B cell (primary cell): ENCODE measurements around the gene PDAP1. TPM values are rescaled to one million over a fixed set of nuclear protein-coding genes. Genes with fewer than 3 reads are reported as not detected.

Source experiments
- ATAC-seq: fragments of 200-7000 bp; cut with Tn5 transposase; one replicate; pipeline ENCODE4 v1.10.0; 2021; ENCODE audit warnings: low read depth, mild to moderate bottlenecking, moderate number of reproducible peaks, moderate library complexity
- CTCF ChIA-PET: fragments of 350-600 bp; sonication (Branson Sonifier 250); formaldehyde crosslinking; loops from one replicate; lab custom pipeline; 2021; ENCODE audit warnings: antibody characterized with exemption, inconsistent platforms; lab: Charles Lee
- POLR2A ChIA-PET: fragments of 350-600 bp; sonication (Branson Sonifier 250); formaldehyde crosslinking; loops from one replicate; lab custom pipeline; 2021; ENCODE audit warnings: antibody characterized with exemption; lab: Charles Lee
- DNase-seq: peaks from one replicate; pipeline ENCODE4 v3.0.0; 2013
- H2AFZ ChIP-seq: 2 replicates; pipeline ENCODE4 v1.6.1; 2012; ENCODE audit warnings: mild to moderate bottlenecking, low read depth, low read length; ENCODE audit not compliant: insufficient read depth, poor library complexity, severe bottlenecking
- H3K27ac ChIP-seq, 2 donors: 1 replicate in 1 of 2; 2 replicates in 1 of 2; pipeline ENCODE4 v1.5.1; 2012 to 2013; ENCODE audit warnings: low read length in 2 of 2, mild to moderate bottlenecking in 2 of 2, moderate library complexity in 1 of 2
- H3K27me3 ChIP-seq, 4 experiments: fragments of 200-600 bp in 1 of 4; sonication (generic) in 1 of 4; replicated peaks in 1 of 4; 1 replicate in 2 of 4; 2 replicates in 2 of 4; pipeline versions ENCODE4 v1.6.1 to v1.7.0; 2013 to 2016; ENCODE audit warnings: low read length in 3 of 4, mild to moderate bottlenecking in 2 of 4, mixed read lengths in 1 of 4, moderate library complexity in 1 of 4; ENCODE audit not compliant: insufficient read depth in 4 of 4, control insufficient read depth in 3 of 4; ENCODE audit errors: control extremely low read depth in 1 of 4
- H3K36me3 ChIP-seq, 2 experiments: replicated peaks in 1 of 2; 1 replicate in 1 of 2; 2 replicates in 1 of 2; pipeline versions ENCODE4 v1.6.1 to v1.7.1; 2013; ENCODE audit warnings: low read length in 1 of 2; ENCODE audit not compliant: insufficient read depth in 2 of 2, control insufficient read depth in 1 of 2; ENCODE audit errors: control extremely low read depth in 1 of 2, extremely low read depth in 1 of 2
- H3K4me1 ChIP-seq, 2 donors: fragments of 200-600 bp in 1 of 2; sonication (generic) in 1 of 2; 1 replicate in 1 of 2; 2 replicates in 1 of 2; pipeline versions ENCODE4 v1.5.1 to v1.6.1; 2013 to 2017; ENCODE audit warnings: low read length in 2 of 2; ENCODE audit not compliant: control insufficient read depth in 2 of 2, insufficient read depth in 2 of 2
- H3K4me2 ChIP-seq: replicated peaks from 2 replicates; pipeline ENCODE3; 2012; ENCODE audit warnings: mild to moderate bottlenecking, low read depth, low read length; ENCODE audit not compliant: poor library complexity, severe bottlenecking
- H3K4me3 ChIP-seq, 5 experiments: fragments of 200-600 bp in 1 of 5; sonication (generic) in 1 of 5; 1 replicate in 3 of 5; 2 replicates in 2 of 5; pipeline versions ENCODE4 v1.5.1 to v1.7.0; 2011 to 2016; ENCODE audit warnings: low read length in 4 of 5, mild to moderate bottlenecking in 4 of 5, low read depth in 2 of 5, control low read depth in 1 of 5, moderate library complexity in 1 of 5; ENCODE audit not compliant: insufficient read depth in 1 of 5; ENCODE audit errors: control extremely low read depth in 1 of 5, extremely low read depth in 1 of 5
- H3K79me2 ChIP-seq: fragments of 200-600 bp; sonication (generic); one replicate; pipeline ENCODE4 v1.6.0; 2016; ENCODE audit warnings: low read length; ENCODE audit not compliant: control insufficient read depth, insufficient read depth
- H3K9ac ChIP-seq: fragments of 200-600 bp; sonication (generic); 2 replicates; pipeline ENCODE4 v1.6.1; 2017; ENCODE audit warnings: mild to moderate bottlenecking, low read length, moderate library complexity
- H3K9me3 ChIP-seq, 3 donors: one replicate each; pipeline versions ENCODE4 v1.6.1 to v1.7.1; 2013; ENCODE audit warnings: low read length in 2 of 3; ENCODE audit not compliant: control insufficient read depth in 2 of 3, insufficient read depth in 1 of 3; ENCODE audit errors: control extremely low read depth in 1 of 3
- H4K20me1 ChIP-seq: 2 replicates; pipeline ENCODE4 v1.6.0; 2012; ENCODE audit warnings: mild to moderate bottlenecking, low read length; ENCODE audit not compliant: insufficient read depth, control insufficient read depth, poor library complexity, severe bottlenecking
- H3K27ac Mint-ChIP-seq: one replicate; pipeline ENCODE4 v1.8.0; 2021; ENCODE audit warnings: mixed read lengths
- H3K27me3 Mint-ChIP-seq: one replicate; pipeline ENCODE4 v1.8.0; 2021; ENCODE audit warnings: mixed read lengths
- H3K4me1 Mint-ChIP-seq: one replicate; pipeline ENCODE4 v1.8.0; 2021; ENCODE audit warnings: mixed read lengths
- H3K4me3 Mint-ChIP-seq: one replicate; pipeline ENCODE4 v1.8.0; 2021; ENCODE audit warnings: mixed read lengths
- H3K9me3 Mint-ChIP-seq: one replicate; pipeline ENCODE4 v1.8.0; 2022; ENCODE audit warnings: mixed read lengths; ENCODE audit not compliant: insufficient read depth
- EZH2 ChIP-seq: IDR thresholded peaks from 2 replicates; pipeline ENCODE4 v1.6.1; 2012; ENCODE audit warnings: borderline replicate concordance, low read depth, mild to moderate bottlenecking, moderate library complexity, low read length; ENCODE audit not compliant: insufficient read depth, poor library complexity, severe bottlenecking
- WGBS: methylation state at CpG from one replicate; pipeline ENCODE4 v1.1.5; 2013; ENCODE audit warnings: missing lambda C conversion rate; ENCODE audit not compliant: insufficient coverage; 5-methylcytosine and 5-hydroxymethylcytosine counted together
- intact Hi-C: fragments of 100-400 bp; cut with micrococcal nuclease; formaldehyde crosslinking; loops from one replicate; pipeline ENCODE4 v1.10.0; 2022
- polyA plus RNA-seq: library from polyadenylated mRNA; depleted of rRNA; stranded (reverse); fragments of >200 nt; gene quantifications from 2 replicates; pipeline ENCODE4 v1.2.3, GENCODE V29; 2012
- total RNA-seq, 2 donors: library from RNA; stranded (reverse); fragments of 120-200 nt in 1 of 2; gene quantifications; 1 replicate in 1 of 2; 2 replicates in 1 of 2; pipeline versions ENCODE4 v1.2.3 to v1.2.4, GENCODE V29; 2013 to 2022
- TF ChIP-seq, protein P1 (sequence below): fragments of 200-600 bp; IDR thresholded peaks from one replicate; pipeline ENCODE4 v1.8.0; 2022; ENCODE audit warnings: antibody characterized with exemption, mild to moderate bottlenecking

PDAP1 gene
- total and polyA plus RNA-seq, 2 donors (not counting 1 experiment from before 2014, with no cell fraction given): 19.2 to 60.4 TPM

DNA sequence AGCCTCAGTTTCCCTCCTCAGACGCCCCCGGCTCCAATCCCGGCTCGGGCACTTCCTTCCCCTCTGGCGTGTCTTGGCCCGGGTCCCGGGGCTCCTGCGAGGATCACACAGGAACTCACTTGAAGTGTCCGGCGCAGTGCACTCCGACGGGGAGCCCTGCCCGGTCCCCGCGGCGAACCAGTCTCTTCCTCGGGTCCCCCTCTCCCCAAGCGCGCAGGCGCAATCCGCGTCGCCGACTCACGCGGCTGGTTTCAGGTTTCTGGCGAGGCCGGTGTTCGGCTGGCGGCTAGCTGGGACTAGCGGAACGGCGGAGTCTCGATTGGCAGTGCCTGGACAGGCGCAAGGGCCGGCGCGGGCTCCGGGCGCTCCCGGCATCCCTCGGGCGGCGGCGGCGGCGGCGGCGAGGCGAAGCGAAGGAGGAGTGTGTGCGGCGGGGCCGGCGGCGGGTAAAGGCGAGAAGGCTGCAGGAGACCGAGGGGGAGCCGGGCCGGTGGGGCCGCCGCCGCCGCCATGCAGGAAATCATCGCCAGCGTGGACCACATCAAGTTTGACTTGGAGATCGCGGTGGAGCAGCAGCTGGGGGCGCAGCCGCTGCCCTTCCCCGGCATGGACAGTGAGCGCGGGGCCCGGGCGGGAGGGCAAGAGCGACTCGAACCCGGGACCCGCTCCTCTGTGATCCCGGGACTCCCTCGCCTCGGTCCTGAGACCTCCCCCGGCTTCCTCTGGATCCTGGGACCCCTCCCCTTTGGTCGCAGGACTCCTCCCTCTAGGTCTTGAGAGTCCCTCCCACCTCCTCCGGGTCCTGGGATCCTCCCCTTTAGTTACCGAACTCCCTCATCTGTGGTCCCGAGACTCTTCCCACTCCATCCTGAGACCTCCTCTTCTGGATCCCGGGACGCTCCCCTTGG lies 30.4 kb upstream of the PDAP1 start, which contains the start of the genes CPSF4 and PTCD1:
CPSF4 (plus strand) TSS at position 371 of the 908 bp plus-strand sequence; CDS start at position 511, 140 bp downstream.
PTCD1 (minus strand) TSS at position 226 of the 908 bp plus-strand sequence. CDS start 3,556 bp downstream, outside the sequence.
- WGBS: under 1% methylated on average over 89 of the region's 89 CpGs
- peak; percentile 96 for ATAC-seq
- no peaks in the 10 kb centered on the region for H3K27me3 ChIP-seq
- peak within 1 kb of the TSS; percentile 97 for H3K4me2 ChIP-seq
- POLR2A ChIA-PET: interaction anchor here (1.7 to 1.9 kb wide), 2 partner anchors 30 to 120 kb away, joined by 6 to 8 read pairs; partner anchors contain the start of genes BUD31, PDAP1 and ZNF655
- CTCF ChIA-PET: interaction anchor here (0.6 to 1.4 kb wide), 3 partner anchors 21 to 73 kb away, joined by 3 to 4 read pairs (median 3); no protein-coding TSS in a partner anchor
- peaks cover 10% of the 10 kb centered on the region for H4K20me1 ChIP-seq
- no peak for TF ChIP-seq EZH2
- TF ChIP-seq, protein P1, sequence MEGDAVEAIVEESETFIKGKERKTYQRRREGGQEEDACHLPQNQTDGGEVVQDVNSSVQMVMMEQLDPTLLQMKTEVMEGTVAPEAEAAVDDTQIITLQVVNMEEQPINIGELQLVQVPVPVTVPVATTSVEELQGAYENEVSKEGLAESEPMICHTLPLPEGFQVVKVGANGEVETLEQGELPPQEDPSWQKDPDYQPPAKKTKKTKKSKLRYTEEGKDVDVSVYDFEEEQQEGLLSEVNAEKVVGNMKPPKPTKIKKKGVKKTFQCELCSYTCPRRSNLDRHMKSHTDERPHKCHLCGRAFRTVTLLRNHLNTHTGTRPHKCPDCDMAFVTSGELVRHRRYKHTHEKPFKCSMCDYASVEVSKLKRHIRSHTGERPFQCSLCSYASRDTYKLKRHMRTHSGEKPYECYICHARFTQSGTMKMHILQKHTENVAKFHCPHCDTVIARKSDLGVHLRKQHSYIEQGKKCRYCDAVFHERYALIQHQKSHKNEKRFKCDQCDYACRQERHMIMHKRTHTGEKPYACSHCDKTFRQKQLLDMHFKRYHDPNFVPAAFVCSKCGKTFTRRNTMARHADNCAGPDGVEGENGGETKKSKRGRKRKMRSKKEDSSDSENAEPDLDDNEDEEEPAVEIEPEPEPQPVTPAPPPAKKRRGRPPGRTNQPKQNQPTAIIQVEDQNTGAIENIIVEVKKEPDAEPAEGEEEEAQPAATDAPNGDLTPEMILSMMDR: no peak
- no peaks in the 10 kb centered on the region for H3K27me3 Mint-ChIP-seq
- H3K9me3 ChIP-seq: no peaks in the 10 kb centered on the region
- peak within 1 kb of the TSS; percentile 91 for H3K9ac ChIP-seq
- peak; percentile 93 for DNase-seq
- peaks cover 12 to 28% of the 10 kb centered on the region in 2 donors for H3K4me1 ChIP-seq
- peak within 1 kb of the TSS; percentile 97 for H3K4me3 Mint-ChIP-seq
- H3K27ac ChIP-seq: peak within 1 kb of the TSS; percentile 59 to 79
- peaks cover 30% of the 10 kb centered on the region for H3K4me1 Mint-ChIP-seq
- peak within 1 kb of the TSS; percentile 99 for H2AFZ ChIP-seq
- intact Hi-C loops: loop anchor here (1.0 to 2.0 kb wide), 5 partner anchors 27 to 65 kb away; partner anchors contain the start of genes ARPC1B, ATP5MF, BUD31 and PDAP1
- H3K36me3 ChIP-seq: peaks cover 1 to 12% of the 10 kb centered on the region in 2 experiments
- H3K9me3 Mint-ChIP-seq: no peaks in the 10 kb centered on the region
- peaks cover 34% of the 10 kb centered on the region for H3K79me2 ChIP-seq
- H3K27ac Mint-ChIP-seq: peak within 1 kb of the TSS; percentile 95
- H3K4me3 ChIP-seq: peak within 1 kb of the TSS; percentile 41 to 97 (median 92)
